Thoracic aorta (tissue), 2 donors: Measurements from ENCODE around the gene FASTK. TPM values are rescaled to one million over a fixed set of nuclear protein-coding genes. Genes with fewer than 3 reads are reported as not detected.
A peak's percentile ranks its signal among the peaks of the same experiment; 100 is the strongest.

ENCODE experiments used
- ATAC-seq: fragments of 150-250 bp; one replicate; pipeline ENCODE4 v1.8.0; 2017; ENCODE audit warnings: low read depth; ENCODE audit not compliant: insufficient number of reproducible peaks, low FRiP score
- DNase-seq: peaks from one replicate; pipeline ENCODE4 v3.0.0-alpha.2; 2020; ENCODE audit warnings: low spot score
- H3K27ac ChIP-seq, 2 donors: fragments of 200-600 bp; sonication (generic); 1 replicate in 1 of 2; 2 replicates in 1 of 2; pipeline ENCODE4 v1.5.1; 2016; ENCODE audit warnings: mild to moderate bottlenecking in 2 of 2, moderate library complexity in 2 of 2
- H3K27me3 ChIP-seq: fragments of 200-600 bp; sonication (generic); replicated peaks from 2 replicates; pipeline ENCODE4 v1.6.0; 2016; ENCODE audit warnings: mild to moderate bottlenecking; ENCODE audit not compliant: insufficient read depth
- H3K36me3 ChIP-seq: fragments of 200-600 bp; sonication (generic); one replicate; pipeline ENCODE4 v1.5.1; 2016
- H3K4me1 ChIP-seq, 2 donors: fragments of 200-600 bp; sonication (generic); 1 replicate in 1 of 2; 2 replicates in 1 of 2; pipeline versions ENCODE4 v1.5.1 to v1.6.0; 2016; ENCODE audit warnings: low read depth in 2 of 2, mild to moderate bottlenecking in 1 of 2; ENCODE audit not compliant: control insufficient read depth in 1 of 2
- H3K4me3 ChIP-seq: fragments of 200-600 bp; sonication (generic); 2 replicates; pipeline ENCODE4 v1.5.1; 2016; ENCODE audit warnings: mild to moderate bottlenecking
- H3K9me3 ChIP-seq: fragments of 200-600 bp; sonication (generic); 2 replicates; pipeline ENCODE4 v1.5.1; 2016
- CTCF ChIP-seq: fragments of 200-600 bp; sonication (generic); IDR thresholded peaks from one replicate; pipeline ENCODE4 v1.5.1; 2019; ENCODE audit warnings: antibody characterized with exemption
- total RNA-seq, 2 donors: library from RNA; depleted of rRNA; stranded (reverse); fragments of >200 nt; gene quantifications; one replicate each; pipeline versions ENCODE4 v1.1.0 to v1.2.3, GENCODE V29; 2016

The FASTK gene
- total RNA-seq, 2 donors from 2014 or later, result 59.0 to 110 TPM

- Histone ChIP-seq H3K4me1 (peaks cover 37 to 60% of the 10 kb centered on the region in 2 donors), H3K27me3 (no peaks in the 10 kb centered on the region), H3K27ac (peak within 1 kb of the TSS; percentile 72 to 87), H3K4me3 (peak within 1 kb of the TSS; percentile 84), H3K9me3 (no peaks in the 10 kb centered on the region), H3K36me3 (no peaks in the 10 kb centered on the region)
- DNase-seq (peak; percentile 52), ATAC-seq (peak; percentile 21)
- no peak for TF ChIP-seq CTCF
These were observed 5.3 kb upstream of the FASTK start, which contains the start of gene AGAP3 for GRCh38 chr7:151085691-151086620. AGAP3 (plus strand) TSS chr7:151086475; CDS start chr7:151086742, 267 bp downstream.

GRCh38 chr7:151085329-151085690 is 4.7 kb upstream of the FASTK start:
- no peaks in the 10 kb centered on the region for H3K36me3 ChIP-seq
- no peaks in the 10 kb centered on the region for H3K9me3 ChIP-seq
- no peak for TF ChIP-seq CTCF
- DNase-seq, result no peak
- peak overlapping the region; percentile 53 to 87 for H3K27ac ChIP-seq
- peaks cover 37 to 62% of the 10 kb centered on the region in 2 donors for H3K4me1 ChIP-seq
- H3K4me3 ChIP-seq, result peak overlapping the region; percentile 76
- H3K27me3 ChIP-seq, result no peaks in the 10 kb centered on the region
- ATAC-seq, result no peak

GRCh38 chr7:151083824-151084160 is 3.2 kb upstream of the FASTK start:
- Histone ChIP-seq H3K4me3 (peak overlapping the region; percentile 98), H3K27ac (peak overlapping the region in 1 of 2 donors; percentile 99), H3K27me3 (no peaks in the 10 kb centered on the region), H3K4me1 (peaks cover 40 to 63% of the 10 kb centered on the region in 2 donors), H3K9me3 (no peaks in the 10 kb centered on the region), H3K36me3 (no peaks in the 10 kb centered on the region)
- no peak for DNase-seq
- no peak for TF ChIP-seq CTCF
- ATAC-seq, result no peak

- DNase-seq (no peak), ATAC-seq (no peak)
- Histone ChIP-seq H3K27ac (peak within 1 kb of the TSS; percentile 96 to 99), H3K4me1 (peaks cover 37 to 63% of the 10 kb centered on the region in 2 donors), H3K4me3 (peak within 1 kb of the TSS; percentile 98), H3K36me3 (no peaks in the 10 kb centered on the region), H3K27me3 (no peaks in the 10 kb centered on the region), H3K9me3 (no peaks in the 10 kb centered on the region)
- TF ChIP-seq CTCF, result no peak
These were observed 2.6 kb upstream of the FASTK start, which contains the start of gene TMUB1 for GRCh38 chr7:151083071-151083823. TMUB1 (minus strand) TSS chr7:151083493; CDS start chr7:151082563, 930 bp downstream.
